ENCODE data around the gene C5orf22. TPM values are rescaled to one million over a fixed set of nuclear protein-coding genes. Genes with fewer than 3 reads are reported as not detected.
A peak's percentile ranks its signal among the peaks of the same experiment; 100 is the strongest.

The C5orf22 gene
- total RNA-seq, result 10 to 100 TPM; 19.7 to 33.5 TPM
- polyA plus RNA-seq (ENCODE audit: insufficient read length in 2 of 2), result 10 to 100 TPM; 20.7 to 24.2 TPM
- long read RNA-seq, donor 1, transcript C5orf22-201 (9 exons, 3,612 nt), result major isoform, 5 of 6 reads
- long read RNA-seq, donor 1, partial matches to known transcripts, result 0 of 6 reads
- long read RNA-seq, donor 1, other reads (novel, unspliced or antisense), result 0 of 6 reads
- long read RNA-seq, donor 2, partial matches to known transcripts, result 0 of 2 reads
- long read RNA-seq, donor 2, other reads (novel, unspliced or antisense), result 0 of 2 reads
- long read RNA-seq, donor 3, partial matches to known transcripts, result 0 of 4 reads
- long read RNA-seq, donor 3, other reads (novel, unspliced or antisense), result 0 of 4 reads
- long read RNA-seq, donor 4, partial matches to known transcripts, result 8 of 14 reads
- long read RNA-seq, donor 4, other reads (novel, unspliced or antisense), result 0 of 14 reads

- H3K36me3 ChIP-seq (ENCODE audit: control insufficient read depth, insufficient read depth, low read length), result peaks cover 19% of the 10 kb centered on the region
- H3K27me3 ChIP-seq (ENCODE audit: control insufficient read depth, insufficient read depth, low read length), result no peaks in the 10 kb centered on the region
- H3K4me1 ChIP-seq (ENCODE audit: control insufficient read depth, insufficient read depth, low read length), result peaks cover 19% of the 10 kb centered on the region
- 0% methylated on average over 52 of the region's 52 CpGs for WGBS (ENCODE audit: insufficient coverage)
- H3K9me3 ChIP-seq (ENCODE audit: control insufficient read depth, insufficient read depth, low read length), result no peaks in the 10 kb centered on the region
- DNase-seq (ENCODE audit: low read depth in 4 of 6, low spot score in 6 of 6), result peak; percentile 85 to 99 (median 95)
- peak within 1 kb of the TSS; percentile 84 for H3K4me3 ChIP-seq (ENCODE audit: low read depth, low read length)
- H3K27ac ChIP-seq (ENCODE audit: low read depth, low read length), result peak within 1 kb of the TSS; percentile 45
Measured at GRCh38 chr5:31531888-31532547, at the start of gene C5orf22, which contains the start of gene DROSHA. C5orf22 (plus strand) TSS chr5:31532301; CDS start chr5:31532393, 92 bp downstream. DROSHA (minus strand) TSS chr5:31532093; CDS start chr5:31529059, 3,034 bp downstream.

GRCh38 chr5:31485376-31486207 lies 46.5 kb upstream of the C5orf22 start:
- no peaks in the 10 kb centered on the region for H3K36me3 ChIP-seq (ENCODE audit: control insufficient read depth, insufficient read depth, low read length)
- no peaks in the 10 kb centered on the region for H3K9me3 ChIP-seq (ENCODE audit: control insufficient read depth, insufficient read depth, low read length)
- no peaks in the 10 kb centered on the region for H3K27me3 ChIP-seq (ENCODE audit: control insufficient read depth, insufficient read depth, low read length)
- WGBS (ENCODE audit: insufficient coverage), result no CpG with 5 or more reads among the region's 7 CpGs
- no peak overlapping the region for H3K4me3 ChIP-seq (ENCODE audit: low read depth, low read length)
- no peak for DNase-seq (ENCODE audit: low read depth in 4 of 6, low spot score in 6 of 6)
- H3K27ac ChIP-seq (ENCODE audit: low read depth, low read length), result no peak overlapping the region
- H3K4me1 ChIP-seq (ENCODE audit: control insufficient read depth, insufficient read depth, low read length), result no peaks in the 10 kb centered on the region

- DNase-seq (ENCODE audit: low read depth in 4 of 6, low spot score in 6 of 6), result peak in 1 of 6 donors; percentile 73
Measured at GRCh38 chr5:31486441-31486840, 45.7 kb upstream of the C5orf22 start.

GRCh38 chr5:31487506-31487905 lies 44.6 kb upstream of the C5orf22 start:
- Histone ChIP-seq H3K27ac (ENCODE audit: low read depth, low read length) (no peak overlapping the region), H3K9me3 (ENCODE audit: control insufficient read depth, insufficient read depth, low read length) (no peaks in the 10 kb centered on the region), H3K27me3 (ENCODE audit: control insufficient read depth, insufficient read depth, low read length) (no peaks in the 10 kb centered on the region), H3K4me3 (ENCODE audit: low read depth, low read length) (no peak overlapping the region), H3K4me1 (ENCODE audit: control insufficient read depth, insufficient read depth, low read length) (no peaks in the 10 kb centered on the region), H3K36me3 (ENCODE audit: control insufficient read depth, insufficient read depth, low read length) (peaks cover 2% of the 10 kb centered on the region)
- WGBS (ENCODE audit: insufficient coverage), result no CpG with 5 or more reads among the region's 2 CpGs
- peak in 1 of 6 donors; percentile 68 for DNase-seq (ENCODE audit: low read depth in 4 of 6, low spot score in 6 of 6)

More at GRCh38 chr5:31486441-31486840, 45.7 kb upstream of the C5orf22 start:
- WGBS (ENCODE audit: insufficient coverage), result 46% methylated on average over 2 of the region's 6 CpGs
- no peaks in the 10 kb centered on the region for H3K27me3 ChIP-seq (ENCODE audit: control insufficient read depth, insufficient read depth, low read length)
- no peak overlapping the region for H3K4me3 ChIP-seq (ENCODE audit: low read depth, low read length)
- no peak overlapping the region for H3K27ac ChIP-seq (ENCODE audit: low read depth, low read length)
- H3K9me3 ChIP-seq (ENCODE audit: control insufficient read depth, insufficient read depth, low read length), result no peaks in the 10 kb centered on the region
- no peaks in the 10 kb centered on the region for H3K4me1 ChIP-seq (ENCODE audit: control insufficient read depth, insufficient read depth, low read length)
- no peaks in the 10 kb centered on the region for H3K36me3 ChIP-seq (ENCODE audit: control insufficient read depth, insufficient read depth, low read length)

- DNase-seq (ENCODE audit: low read depth in 4 of 6, low spot score in 6 of 6), result no peak
Measured at GRCh38 chr5:31492869-31493268, 39.2 kb upstream of the C5orf22 start.

GRCh38 chr5:31495336-31495735 lies 36.8 kb upstream of the C5orf22 start:
- Histone ChIP-seq H3K4me1 (ENCODE audit: control insufficient read depth, insufficient read depth, low read length) (no peaks in the 10 kb centered on the region), H3K27me3 (ENCODE audit: control insufficient read depth, insufficient read depth, low read length) (no peaks in the 10 kb centered on the region), H3K9me3 (ENCODE audit: control insufficient read depth, insufficient read depth, low read length) (no peaks in the 10 kb centered on the region), H3K27ac (ENCODE audit: low read depth, low read length) (no peak overlapping the region), H3K4me3 (ENCODE audit: low read depth, low read length) (no peak overlapping the region), H3K36me3 (ENCODE audit: control insufficient read depth, insufficient read depth, low read length) (peaks cover 53% of the 10 kb centered on the region)
- DNase-seq (ENCODE audit: low read depth in 4 of 6, low spot score in 6 of 6), result no peak
- WGBS (ENCODE audit: insufficient coverage), result 100% methylated on average over 2 of the region's 4 CpGs

More at GRCh38 chr5:31492869-31493268, 39.2 kb upstream of the C5orf22 start:
- WGBS (ENCODE audit: insufficient coverage), result no CpG with 5 or more reads among the region's 4 CpGs
- no peak overlapping the region for H3K4me3 ChIP-seq (ENCODE audit: low read depth, low read length)
- no peaks in the 10 kb centered on the region for H3K4me1 ChIP-seq (ENCODE audit: control insufficient read depth, insufficient read depth, low read length)
- peaks cover 34% of the 10 kb centered on the region for H3K36me3 ChIP-seq (ENCODE audit: control insufficient read depth, insufficient read depth, low read length)
- no peak overlapping the region for H3K27ac ChIP-seq (ENCODE audit: low read depth, low read length)
- H3K9me3 ChIP-seq (ENCODE audit: control insufficient read depth, insufficient read depth, low read length), result no peaks in the 10 kb centered on the region
- H3K27me3 ChIP-seq (ENCODE audit: control insufficient read depth, insufficient read depth, low read length), result no peaks in the 10 kb centered on the region

- Histone ChIP-seq H3K4me3 (ENCODE audit: low read depth, low read length) (no peak overlapping the region), H3K27me3 (ENCODE audit: control insufficient read depth, insufficient read depth, low read length) (no peaks in the 10 kb centered on the region), H3K36me3 (ENCODE audit: control insufficient read depth, insufficient read depth, low read length) (peaks cover 58% of the 10 kb centered on the region), H3K4me1 (ENCODE audit: control insufficient read depth, insufficient read depth, low read length) (no peaks in the 10 kb centered on the region), H3K9me3 (ENCODE audit: control insufficient read depth, insufficient read depth, low read length) (no peaks in the 10 kb centered on the region), H3K27ac (ENCODE audit: low read depth, low read length) (no peak overlapping the region)
- 100% methylated on average over 2 of the region's 2 CpGs for WGBS (ENCODE audit: insufficient coverage)
- no peak for DNase-seq (ENCODE audit: low read depth in 4 of 6, low spot score in 6 of 6)
Measured at GRCh38 chr5:31496301-31496700, 35.8 kb upstream of the C5orf22 start.

- no peaks in the 10 kb centered on the region for H3K9me3 ChIP-seq (ENCODE audit: control insufficient read depth, insufficient read depth, low read length)
- no peak for DNase-seq (ENCODE audit: low read depth in 4 of 6, low spot score in 6 of 6)
- no peaks in the 10 kb centered on the region for H3K27me3 ChIP-seq (ENCODE audit: control insufficient read depth, insufficient read depth, low read length)
- H3K4me3 ChIP-seq (ENCODE audit: low read depth, low read length), result no peak overlapping the region
- 93% methylated on average over 6 of the region's 6 CpGs for WGBS (ENCODE audit: insufficient coverage)
- H3K4me1 ChIP-seq (ENCODE audit: control insufficient read depth, insufficient read depth, low read length), result no peaks in the 10 kb centered on the region
- H3K36me3 ChIP-seq (ENCODE audit: control insufficient read depth, insufficient read depth, low read length), result peaks cover 62% of the 10 kb centered on the region
- H3K27ac ChIP-seq (ENCODE audit: low read depth, low read length), result no peak overlapping the region
Measured at GRCh38 chr5:31496891-31497290, 35.2 kb upstream of the C5orf22 start.

GRCh38 chr5:31500256-31500655 lies 31.8 kb upstream of the C5orf22 start:
- Histone ChIP-seq H3K4me3 (ENCODE audit: low read depth, low read length) (no peak overlapping the region), H3K27ac (ENCODE audit: low read depth, low read length) (no peak overlapping the region), H3K4me1 (ENCODE audit: control insufficient read depth, insufficient read depth, low read length) (no peaks in the 10 kb centered on the region), H3K36me3 (ENCODE audit: control insufficient read depth, insufficient read depth, low read length) (peaks cover 70% of the 10 kb centered on the region), H3K27me3 (ENCODE audit: control insufficient read depth, insufficient read depth, low read length) (no peaks in the 10 kb centered on the region), H3K9me3 (ENCODE audit: control insufficient read depth, insufficient read depth, low read length) (no peaks in the 10 kb centered on the region)
- WGBS (ENCODE audit: insufficient coverage), result 75% methylated on average over 2 of the region's 4 CpGs
- DNase-seq (ENCODE audit: low read depth in 4 of 6, low spot score in 6 of 6), result no peak

Data from spinal cord (tissue), 10 donors.